Fibroblast of villous mesenchyme (primary cell): ENCODE results near the gene B3GALNT2. TPM values are rescaled to one million over a fixed set of nuclear protein-coding genes. Genes with fewer than 3 reads are reported as not detected.

ENCODE experiments used
- DNase-seq: peaks from one replicate; pipeline ENCODE4 v3.0.0-alpha.2; 2010; ENCODE audit warnings: low read depth
- H3K4me3 ChIP-seq: 2 replicates; pipeline ENCODE4 v1.5.1; 2011; ENCODE audit warnings: low read depth, mild to moderate bottlenecking, low read length
- total RNA-seq: library from RNA; depleted of rRNA; stranded (reverse); fragments of >200 nt; gene quantifications from 2 replicates; pipeline ENCODE4 v1.2.3, GENCODE V29; 2012
- TF ChIP-seq, protein P1 (sequence below): IDR thresholded peaks from 2 replicates; pipeline ENCODE4 v1.5.1; 2012; ENCODE audit warnings: low read depth, mild to moderate bottlenecking, low read length; ENCODE audit not compliant: insufficient read depth

The B3GALNT2 gene
- total RNA-seq, 1 donor = 74.3 TPM

DNA sequence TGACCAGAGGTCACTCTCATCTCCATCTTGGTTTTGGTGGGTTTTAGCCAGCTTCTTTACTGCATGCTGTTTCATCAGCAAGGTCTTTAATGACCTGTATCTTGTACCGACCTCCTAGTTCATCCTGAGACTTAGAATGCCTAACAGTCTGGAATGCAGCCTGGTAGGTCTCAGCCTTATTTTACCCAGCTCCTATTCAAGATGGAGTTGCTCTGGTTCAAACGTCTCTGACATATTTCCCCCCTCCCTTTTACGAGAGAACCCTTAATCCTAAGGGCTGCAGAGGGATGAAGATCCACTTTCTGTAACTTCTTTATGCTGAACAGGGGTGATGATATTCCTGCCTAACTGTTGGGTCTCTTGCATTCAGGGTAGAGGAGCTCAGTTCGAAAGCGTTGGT is 93.8 kb downstream of the B3GALNT2 start:
- TF ChIP-seq, protein P1, sequence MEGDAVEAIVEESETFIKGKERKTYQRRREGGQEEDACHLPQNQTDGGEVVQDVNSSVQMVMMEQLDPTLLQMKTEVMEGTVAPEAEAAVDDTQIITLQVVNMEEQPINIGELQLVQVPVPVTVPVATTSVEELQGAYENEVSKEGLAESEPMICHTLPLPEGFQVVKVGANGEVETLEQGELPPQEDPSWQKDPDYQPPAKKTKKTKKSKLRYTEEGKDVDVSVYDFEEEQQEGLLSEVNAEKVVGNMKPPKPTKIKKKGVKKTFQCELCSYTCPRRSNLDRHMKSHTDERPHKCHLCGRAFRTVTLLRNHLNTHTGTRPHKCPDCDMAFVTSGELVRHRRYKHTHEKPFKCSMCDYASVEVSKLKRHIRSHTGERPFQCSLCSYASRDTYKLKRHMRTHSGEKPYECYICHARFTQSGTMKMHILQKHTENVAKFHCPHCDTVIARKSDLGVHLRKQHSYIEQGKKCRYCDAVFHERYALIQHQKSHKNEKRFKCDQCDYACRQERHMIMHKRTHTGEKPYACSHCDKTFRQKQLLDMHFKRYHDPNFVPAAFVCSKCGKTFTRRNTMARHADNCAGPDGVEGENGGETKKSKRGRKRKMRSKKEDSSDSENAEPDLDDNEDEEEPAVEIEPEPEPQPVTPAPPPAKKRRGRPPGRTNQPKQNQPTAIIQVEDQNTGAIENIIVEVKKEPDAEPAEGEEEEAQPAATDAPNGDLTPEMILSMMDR = no peak
- no peak overlapping the region for H3K4me3 ChIP-seq
- DNase-seq = no peak

DNA sequence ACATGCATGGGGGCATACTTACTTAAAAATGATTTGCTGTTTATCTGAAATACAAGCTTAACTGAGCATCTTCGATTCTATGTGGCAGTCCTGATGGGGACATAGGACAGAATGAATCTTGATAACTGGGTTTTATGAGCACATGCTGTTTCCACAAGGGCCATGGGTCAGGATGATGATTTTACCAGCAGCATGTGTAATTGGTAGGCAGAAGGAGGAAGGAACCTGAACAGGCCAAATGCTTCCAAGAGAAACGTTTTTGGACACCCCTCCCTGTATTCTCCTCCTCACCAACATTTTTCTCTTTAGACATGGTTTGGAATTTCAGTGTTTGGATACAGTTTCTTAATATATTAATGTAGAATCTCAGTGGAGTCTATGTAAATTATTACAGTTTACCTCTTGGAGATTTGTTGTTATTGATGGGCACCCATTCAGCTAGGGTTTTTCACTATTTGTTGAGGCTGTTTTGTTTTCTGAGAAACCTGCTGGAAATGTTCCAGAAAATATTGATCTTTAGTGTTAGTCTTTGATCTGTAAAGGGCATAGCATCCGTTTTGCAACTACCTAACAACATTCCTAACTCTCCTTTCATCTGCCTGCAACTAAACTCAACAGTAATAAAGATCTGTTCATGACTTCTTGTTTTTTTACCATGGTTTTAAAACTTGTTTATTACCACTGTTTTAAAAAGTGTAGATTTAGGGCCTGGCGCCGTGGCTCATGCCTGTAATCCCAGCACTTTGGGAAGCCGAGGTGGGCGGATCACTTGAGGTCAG is 95.0 kb downstream of the B3GALNT2 start:
- DNase-seq = peak; percentile 40
- TF ChIP-seq, protein P1 = no peak
- no peak overlapping the region for H3K4me3 ChIP-seq

DNA sequence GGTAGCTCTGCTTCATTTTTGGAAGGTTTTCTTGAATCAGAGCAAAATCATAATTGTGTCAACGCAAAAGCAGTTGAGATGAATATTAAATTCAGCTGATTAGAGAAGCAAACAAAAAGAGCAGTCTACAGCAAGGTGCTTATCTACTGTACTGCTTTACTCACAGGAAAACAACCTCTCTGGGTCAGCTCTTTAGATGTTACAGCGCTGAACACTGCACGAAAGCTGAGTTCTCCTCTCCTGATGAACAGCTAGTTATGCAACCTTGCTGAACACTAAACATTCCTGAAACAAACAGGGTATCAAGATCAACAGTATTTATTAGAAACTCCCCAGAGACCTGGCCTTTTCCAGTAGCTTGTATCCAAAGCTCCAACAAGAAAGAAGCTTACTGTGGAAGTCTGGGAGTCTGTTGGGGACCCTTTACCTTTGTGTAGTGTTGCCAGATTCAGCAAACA is 95.7 kb downstream of the B3GALNT2 start:
- peak; percentile 53 for DNase-seq
- TF ChIP-seq, protein P1 = no peak
- no peak overlapping the region for H3K4me3 ChIP-seq

GRCh38 chr1:235407419-235407818 is 96.8 kb downstream of the B3GALNT2 start:
- TF ChIP-seq, protein P1 = no peak
- DNase-seq = no peak

DNA sequence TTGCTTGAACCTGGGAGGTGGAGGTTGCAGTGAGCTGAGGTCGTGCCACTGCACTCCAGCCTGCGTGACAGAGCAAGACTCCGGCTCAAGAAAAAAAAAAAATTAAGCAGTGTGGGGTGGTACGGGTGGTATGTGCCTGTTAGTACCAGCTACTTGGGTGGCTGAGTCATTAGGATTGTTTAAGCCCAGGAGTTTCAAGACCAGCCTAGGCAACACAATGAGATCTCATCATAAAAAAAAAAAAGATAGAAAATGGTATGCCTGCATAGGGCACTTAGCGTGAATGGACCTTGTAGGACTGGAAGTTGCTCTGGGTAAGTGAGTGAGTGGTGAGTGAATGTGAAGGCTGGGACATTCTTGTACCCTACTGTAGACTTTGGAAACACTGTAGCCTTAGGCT is 100.1 kb downstream of the B3GALNT2 start:
- TF ChIP-seq, protein P1 = no peak
- DNase-seq = no peak
- H3K4me3 ChIP-seq = no peak overlapping the region

More at GRCh38 chr1:235407419-235407818, 96.8 kb downstream of the B3GALNT2 start:
- no peak overlapping the region for H3K4me3 ChIP-seq

DNA sequence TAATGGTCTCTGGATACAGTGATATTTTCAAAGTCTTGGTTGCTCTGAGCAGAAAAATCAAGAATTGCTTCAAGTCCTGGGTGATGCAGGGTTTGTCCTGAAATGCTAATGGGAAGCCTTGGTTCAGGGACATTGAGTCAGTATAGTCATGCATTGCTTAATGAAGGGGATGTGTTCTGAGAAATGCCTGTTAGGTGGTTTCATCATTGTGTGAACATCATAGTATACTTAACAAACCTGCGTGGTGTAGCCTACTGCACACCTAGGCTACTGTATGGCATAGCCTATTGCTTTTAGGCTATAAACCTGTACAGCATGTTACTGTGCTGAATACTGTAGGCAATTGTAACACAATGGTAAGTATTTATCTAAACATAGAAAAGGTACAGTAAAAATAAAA is 100.7 kb downstream of the B3GALNT2 start:
- TF ChIP-seq, protein P1 = no peak
- DNase-seq = no peak
- H3K4me3 ChIP-seq = no peak overlapping the region
